ENCODE data around the gene KCNG4.

DNA sequence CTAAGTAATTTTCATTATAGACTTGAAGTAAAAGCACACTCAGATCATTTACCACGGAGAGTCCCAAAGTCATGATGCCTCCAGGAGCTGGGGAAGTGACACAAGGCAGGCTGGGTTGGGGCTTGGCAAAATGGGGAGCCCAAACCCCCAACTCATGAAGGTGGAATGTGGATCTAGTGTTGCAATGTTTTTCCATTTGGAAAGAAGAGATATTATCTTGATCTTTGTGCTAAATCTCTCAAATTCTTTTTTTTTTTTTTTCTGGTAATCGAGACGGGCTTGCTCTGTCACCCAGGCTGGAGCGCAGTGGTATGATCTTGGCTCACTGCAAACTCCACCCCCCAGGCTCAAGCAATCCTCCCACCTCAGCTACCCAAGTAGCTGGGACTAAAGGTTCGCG is 7.5 kb upstream of the KCNG4 start:
- TF ChIP-seq, protein P1, sequence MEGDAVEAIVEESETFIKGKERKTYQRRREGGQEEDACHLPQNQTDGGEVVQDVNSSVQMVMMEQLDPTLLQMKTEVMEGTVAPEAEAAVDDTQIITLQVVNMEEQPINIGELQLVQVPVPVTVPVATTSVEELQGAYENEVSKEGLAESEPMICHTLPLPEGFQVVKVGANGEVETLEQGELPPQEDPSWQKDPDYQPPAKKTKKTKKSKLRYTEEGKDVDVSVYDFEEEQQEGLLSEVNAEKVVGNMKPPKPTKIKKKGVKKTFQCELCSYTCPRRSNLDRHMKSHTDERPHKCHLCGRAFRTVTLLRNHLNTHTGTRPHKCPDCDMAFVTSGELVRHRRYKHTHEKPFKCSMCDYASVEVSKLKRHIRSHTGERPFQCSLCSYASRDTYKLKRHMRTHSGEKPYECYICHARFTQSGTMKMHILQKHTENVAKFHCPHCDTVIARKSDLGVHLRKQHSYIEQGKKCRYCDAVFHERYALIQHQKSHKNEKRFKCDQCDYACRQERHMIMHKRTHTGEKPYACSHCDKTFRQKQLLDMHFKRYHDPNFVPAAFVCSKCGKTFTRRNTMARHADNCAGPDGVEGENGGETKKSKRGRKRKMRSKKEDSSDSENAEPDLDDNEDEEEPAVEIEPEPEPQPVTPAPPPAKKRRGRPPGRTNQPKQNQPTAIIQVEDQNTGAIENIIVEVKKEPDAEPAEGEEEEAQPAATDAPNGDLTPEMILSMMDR (conservative IDR thresholded peaks at IDR 0.05; ENCODE audit: low read length) = no peak
- TF ChIP-seq EZH2phosphoT487 (IDR thresholded peaks at IDR 0.05; ENCODE audit: borderline replicate concordance) = no peak

All from Loucy (cell line).